NCI-H1092 treated with DMSO at 0.1 percent for 48 hours (cell line): Measurements from ENCODE around the gene FAM13B.
"Not testable (repeated sequence)": the region's sequence is repeated elsewhere in the genome, so short reads cannot be mapped to it uniquely, and the experiment has no call there.

Experiments
- DNase-seq: peaks from one replicate; lab custom pipeline; 2025; lab: John Stamatoyannopoulos, UW

The FAM13B gene

DNA sequence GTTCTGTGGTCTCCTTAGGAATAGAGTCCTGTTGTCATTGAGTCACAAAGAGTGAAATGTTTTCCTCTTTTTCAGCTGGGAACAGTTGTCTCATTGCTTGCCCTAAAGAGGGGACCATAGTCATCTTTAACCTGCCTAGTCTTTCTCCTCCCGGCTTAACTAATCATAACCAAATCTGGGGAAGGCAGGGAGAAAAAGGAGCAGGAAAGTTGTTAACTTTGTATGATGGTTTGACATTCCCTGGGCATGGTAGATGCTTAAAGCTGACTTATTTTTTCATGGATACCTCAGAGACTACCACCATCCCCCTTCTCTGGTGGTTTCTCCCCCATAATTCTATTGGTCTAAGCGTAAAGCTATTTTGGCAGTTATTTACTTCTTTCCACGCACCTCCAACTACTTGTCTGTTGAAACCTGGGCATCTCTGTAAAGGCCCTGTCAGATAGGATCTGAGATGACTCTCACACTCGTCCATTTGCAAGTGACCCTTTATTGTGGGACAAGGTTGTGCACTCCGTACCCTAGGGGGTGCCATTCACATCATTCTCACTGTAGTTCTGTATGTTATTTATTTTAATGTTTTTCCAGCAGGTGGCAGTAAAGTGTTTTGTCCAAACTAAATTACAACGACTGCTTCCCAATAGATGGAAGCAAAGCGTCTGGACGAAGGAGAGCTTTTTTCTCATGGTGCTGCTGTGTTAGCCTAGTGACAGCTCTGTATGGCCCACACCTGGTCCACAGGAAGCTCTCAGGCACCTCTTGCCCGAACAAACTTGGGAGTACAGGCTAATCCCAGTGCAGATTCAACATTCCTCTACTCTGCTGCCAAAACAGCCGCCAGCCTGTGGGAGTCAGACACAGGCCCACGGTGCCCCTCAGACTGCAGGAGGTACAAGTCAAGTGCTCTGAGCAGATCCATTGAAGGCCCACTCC lies 3.0 kb upstream of the FAM13B start:
- DNase-seq: peak; percentile 82

DNA sequence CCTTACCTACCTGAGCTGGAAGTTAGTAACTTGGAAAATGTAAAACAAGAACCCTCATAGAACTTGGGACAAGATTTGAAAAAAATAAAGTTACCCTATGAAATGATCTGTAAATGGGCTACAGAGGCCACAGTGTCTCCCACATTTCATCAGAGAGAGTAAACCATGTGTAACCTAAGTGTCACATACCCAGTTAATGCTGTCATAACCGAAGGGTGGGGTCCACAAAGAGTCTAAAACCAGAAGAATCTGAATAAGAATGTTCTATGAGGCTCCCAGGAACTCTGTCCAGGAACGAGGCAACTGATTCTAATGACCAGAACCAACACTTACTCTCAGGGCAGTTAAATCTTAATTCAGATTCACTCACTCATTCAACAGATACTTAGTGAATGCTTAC lies 1.0 kb upstream of the FAM13B start:
- no peak for DNase-seq

DNA sequence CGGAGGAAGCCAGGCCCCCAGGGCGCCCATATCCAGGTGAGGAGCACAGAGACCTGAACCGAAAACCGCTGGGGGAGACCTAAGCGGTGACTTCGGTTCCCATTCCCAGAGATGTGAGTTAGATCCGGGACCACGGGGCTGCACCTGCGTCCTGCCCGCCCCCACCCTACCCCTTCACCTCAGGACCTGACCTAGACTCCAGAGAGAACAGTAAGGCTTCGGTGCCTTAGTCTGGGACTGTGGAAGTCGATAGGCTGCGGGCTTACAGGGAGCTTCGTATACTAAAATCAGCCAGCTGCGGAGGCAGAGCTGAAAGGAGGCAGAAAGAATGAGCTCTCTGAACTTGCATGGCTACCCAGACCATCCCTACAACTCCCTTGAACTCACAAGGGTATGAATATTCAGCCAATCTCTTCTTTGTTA lies 518 bp upstream of the FAM13B start:
- DNase-seq: no peak

DNA sequence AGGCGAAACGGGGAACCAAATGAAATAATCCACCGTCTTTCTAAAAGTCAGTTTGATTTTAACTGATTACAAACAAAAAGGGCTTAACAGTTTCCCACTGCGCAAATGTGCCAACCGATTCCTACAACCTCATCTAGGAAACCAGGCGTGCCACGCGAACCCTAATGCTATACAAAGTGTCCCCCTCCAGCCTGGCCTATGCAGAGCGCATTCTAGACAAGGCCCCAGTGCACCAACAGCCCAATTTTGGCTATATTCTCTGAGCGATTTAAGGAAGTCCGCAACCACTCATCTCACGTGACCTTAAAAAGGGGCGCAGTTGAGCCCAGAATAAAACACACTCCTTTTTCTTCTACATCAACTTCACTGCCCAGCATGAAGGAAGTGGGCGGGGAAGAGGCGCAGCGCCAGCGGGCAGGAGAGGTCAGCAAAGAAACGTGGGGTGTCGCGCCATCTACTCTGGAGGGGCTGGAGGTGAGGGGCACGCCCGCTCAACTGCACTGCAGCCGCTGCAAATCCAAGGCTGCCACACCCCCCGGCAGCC lies 779 bp downstream of the FAM13B start:
- DNase-seq: no peak

DNA sequence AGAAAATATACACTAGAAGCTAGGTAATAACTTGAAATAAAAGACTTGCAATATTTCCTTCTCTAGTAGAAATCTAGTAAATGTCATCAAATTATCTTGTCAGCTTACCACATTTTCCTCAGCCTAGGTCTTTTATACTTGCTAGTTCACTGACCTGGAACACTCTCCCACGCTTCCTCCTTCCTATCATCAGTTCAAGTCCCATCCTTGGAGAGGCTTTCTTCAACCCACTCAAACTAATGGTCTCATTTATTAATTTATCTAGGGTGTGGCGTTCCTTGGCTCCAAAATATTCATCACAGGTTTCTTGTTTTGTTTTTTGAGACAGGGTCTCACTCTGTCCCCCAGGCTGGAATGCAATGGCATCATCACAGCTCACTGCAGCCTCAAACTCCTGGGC lies 2.9 kb downstream of the FAM13B start:
- no peak for DNase-seq

DNA sequence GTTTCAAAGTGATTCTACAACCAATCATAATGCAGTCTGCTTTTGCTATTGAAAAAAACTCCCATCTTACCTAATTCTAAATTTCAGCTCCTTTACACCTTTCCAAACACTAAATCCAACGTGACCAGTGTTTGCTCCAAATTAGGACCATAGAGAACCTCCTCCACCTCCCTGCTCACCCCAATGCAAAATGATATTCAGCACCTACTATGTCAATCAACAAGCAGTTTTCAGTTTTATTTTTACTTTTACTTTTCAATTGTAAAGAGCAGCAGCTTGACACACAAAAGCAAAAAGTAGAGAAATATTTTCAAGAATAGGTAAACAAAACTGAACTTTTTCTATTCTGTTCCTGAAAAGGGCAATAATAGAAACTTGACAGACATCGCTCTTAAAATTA lies 3.4 kb downstream of the FAM13B start:
- no peak for DNase-seq

DNA sequence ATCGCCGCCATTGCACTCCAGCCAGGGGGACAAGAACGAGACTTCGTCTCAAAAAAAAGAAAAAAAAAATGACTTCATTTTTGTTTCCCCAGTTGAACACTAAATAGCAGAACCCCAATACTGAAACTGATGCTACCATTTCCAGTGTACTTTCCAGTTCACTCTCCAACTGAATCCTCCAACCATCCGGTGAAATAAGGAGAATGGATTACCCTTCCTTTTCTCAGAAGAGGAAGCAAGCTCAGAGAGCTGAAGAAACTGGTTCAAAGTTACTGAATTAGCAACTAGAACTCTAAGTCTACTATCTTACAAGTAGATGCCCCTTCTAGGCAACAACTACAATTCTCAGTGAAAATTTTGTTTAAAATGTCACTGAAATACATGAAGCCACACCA lies 3.9 kb downstream of the FAM13B start:
- no peak for DNase-seq

DNA sequence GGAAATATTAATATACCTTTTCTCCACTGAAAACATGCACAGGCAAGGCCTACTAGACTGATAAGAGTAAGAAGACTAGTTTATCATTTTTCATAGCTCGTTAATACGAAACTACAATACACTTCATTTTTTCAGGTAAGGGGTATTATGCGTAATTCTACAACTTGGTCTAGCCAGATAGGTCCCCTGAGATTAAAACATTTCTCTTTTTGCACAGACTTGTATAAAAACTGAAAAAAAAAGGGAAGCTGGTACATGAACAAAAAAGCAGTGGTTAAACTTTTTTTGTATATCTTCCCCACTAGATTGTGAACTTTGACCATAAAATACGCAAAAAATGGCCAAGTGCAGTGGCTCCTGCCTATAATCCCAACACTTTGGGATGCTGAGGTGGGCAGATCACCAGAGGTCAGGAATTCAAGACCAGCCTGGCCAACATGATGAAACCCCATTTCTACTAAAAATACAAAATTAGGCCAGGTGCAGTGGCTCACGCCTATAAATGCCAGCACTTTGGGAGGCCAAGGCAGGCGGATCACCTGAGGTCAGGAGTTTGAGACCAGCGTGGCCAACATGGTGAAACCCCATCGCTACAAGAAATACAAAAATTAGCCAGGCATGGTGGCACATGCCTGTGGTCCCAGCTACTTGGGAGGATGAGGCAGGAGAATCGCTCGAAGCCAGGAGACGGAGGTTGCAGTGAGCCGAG lies 4.5 kb downstream of the FAM13B start:
- not testable (repeated sequence) for DNase-seq

DNA sequence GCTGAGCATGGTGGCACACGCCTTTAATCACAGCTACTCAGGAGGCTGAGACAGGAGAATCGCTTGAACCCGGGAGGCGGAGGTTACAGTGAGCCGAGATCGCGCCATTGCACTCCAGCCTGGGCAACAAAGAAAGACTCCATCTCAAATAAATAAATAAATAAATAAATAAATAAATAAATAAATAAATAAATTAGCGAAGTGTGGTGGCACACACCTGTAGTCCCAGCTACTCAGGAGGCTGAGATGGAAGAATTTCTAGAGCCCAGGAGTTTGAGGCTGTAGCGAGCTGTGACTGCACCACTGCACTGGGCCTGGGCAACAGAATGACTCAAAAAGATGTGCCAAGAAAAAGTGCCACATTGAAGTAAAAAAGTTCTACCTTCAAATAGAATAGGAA lies 6.1 kb downstream of the FAM13B start:
- not testable (repeated sequence) for DNase-seq

DNA sequence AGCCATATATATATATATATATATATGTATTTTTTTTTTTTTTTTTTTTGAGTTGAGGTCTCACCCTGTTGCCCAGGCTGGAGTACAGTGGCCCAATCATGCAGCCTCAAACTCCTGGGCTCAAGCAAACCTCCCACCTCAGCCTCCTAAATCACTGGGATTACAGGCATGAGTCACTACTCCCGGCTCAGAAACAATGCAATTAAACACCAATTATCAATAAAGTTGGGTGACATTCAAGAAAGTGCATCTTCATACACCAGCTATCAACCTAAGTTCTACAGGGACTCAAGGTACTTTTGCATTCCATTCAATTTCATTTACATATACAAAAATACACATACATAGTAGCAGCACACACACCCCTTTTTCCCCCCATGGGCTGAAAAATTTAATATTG lies 7.6 kb downstream of the FAM13B start:
- DNase-seq: no peak

DNA sequence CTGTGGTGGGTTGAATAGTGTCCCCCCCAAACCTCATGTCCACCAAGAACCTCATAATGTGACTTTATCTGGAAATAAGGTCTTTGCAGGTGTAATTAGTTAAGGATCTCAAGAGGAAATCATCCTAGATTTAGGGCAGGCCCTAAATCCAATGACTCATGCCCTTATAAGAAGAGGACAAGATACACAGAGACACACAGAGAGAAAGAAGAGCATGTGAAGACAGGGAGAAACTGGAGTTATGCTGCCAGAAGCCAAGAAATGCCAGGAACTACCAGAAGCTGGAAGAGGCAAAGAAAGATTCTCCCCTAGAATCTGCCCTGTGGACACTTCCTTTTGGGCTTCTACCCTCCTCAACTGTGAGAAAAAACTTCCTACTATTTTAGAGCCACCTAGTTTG lies 8.8 kb downstream of the FAM13B start:
- DNase-seq: no peak

DNA sequence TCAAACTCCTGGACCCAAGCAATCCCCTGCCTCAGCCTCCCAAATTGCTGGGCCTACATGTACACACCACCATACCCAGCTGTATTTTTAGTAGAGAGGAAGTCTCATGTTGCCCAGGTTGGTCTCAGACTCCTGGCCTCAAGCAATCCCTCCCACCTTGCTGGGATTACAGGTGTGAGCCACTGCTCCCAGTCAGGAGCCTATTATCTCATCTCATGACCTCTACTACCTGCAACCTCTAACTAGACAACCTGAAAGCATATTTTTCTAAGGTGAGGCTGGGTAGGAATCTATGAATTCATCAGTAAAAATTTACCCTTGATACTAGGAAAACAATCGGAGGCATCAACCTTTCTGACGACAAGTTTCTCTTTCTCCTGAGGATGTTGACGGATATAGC lies 10.0 kb downstream of the FAM13B start:
- no peak for DNase-seq

DNA sequence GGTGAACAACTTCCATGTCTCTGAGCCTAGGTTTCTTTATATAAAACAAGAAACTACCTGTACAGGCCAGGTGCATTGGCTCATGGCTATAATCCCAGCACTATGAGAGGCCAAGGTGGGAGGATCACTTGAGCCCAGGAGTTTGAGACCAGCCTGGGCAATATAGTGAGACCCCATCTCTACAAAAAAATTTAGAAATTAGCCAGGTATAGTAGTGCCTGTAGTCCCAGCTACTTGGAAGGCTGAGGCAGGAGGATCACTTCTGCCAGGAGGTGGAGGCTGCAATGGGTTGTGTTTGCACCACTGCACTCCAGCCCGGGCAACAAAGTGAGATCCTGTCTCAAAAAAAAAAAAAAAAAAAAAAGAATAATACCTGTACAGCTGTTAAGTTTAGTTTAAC lies 11.1 kb downstream of the FAM13B start:
- no peak for DNase-seq

DNA sequence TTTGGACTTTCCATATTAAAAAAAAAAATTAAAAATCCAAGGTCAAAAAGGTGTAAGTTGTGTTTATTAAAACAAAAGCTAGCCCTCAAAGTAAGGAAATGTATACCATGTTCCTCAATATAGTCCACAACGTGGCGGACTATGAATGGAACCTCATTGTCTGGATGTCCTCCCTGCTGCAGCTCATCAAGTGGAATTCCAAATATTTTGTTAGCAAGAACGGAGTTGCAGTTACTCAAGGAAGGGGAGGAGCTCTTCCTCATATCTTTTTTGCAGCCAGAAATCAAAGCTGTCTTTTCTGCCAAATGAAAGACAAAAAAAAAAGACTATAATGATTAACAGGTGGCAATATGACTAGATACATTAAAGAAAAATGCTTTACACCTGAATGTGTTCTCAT lies 14.0 kb downstream of the FAM13B start:
- no peak for DNase-seq

DNA sequence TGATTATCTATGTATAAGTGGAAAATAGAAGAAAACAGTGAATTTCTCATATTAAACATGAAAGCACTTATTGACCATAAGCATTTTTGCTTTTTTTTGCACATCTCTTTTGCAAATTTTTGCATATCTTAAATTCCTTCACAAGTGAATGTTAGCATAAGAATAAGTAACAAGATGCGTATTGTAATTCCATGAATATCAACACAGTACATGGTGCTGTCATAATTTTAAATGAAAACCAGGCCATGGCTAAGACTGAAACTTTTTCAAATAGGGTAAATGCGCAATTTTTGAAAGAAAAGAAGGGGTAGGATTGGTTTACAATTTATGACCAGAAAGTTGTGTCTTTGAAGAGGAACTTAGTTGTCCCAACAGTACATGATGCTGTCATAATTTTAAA lies 17.0 kb downstream of the FAM13B start:
- DNase-seq: no peak

DNA sequence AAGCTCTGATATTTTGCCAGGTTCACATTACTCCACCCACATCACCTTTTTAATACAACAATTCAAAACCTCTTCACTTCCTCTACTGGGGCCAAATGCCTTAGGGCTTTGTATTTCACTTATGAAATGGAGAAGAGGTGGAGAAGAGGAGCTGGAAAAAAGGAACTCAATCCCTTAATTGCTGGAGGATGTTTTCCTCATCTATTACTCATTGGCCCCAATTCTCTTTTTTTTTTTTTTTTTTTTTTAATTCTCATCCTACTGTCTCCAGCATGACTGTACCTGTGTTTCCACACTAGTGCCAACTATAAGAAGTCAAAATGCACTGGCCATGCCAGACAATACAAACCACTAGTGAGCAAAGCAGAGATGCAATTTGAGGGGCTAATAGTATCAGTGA lies 20.9 kb downstream of the FAM13B start:
- no peak for DNase-seq

DNA sequence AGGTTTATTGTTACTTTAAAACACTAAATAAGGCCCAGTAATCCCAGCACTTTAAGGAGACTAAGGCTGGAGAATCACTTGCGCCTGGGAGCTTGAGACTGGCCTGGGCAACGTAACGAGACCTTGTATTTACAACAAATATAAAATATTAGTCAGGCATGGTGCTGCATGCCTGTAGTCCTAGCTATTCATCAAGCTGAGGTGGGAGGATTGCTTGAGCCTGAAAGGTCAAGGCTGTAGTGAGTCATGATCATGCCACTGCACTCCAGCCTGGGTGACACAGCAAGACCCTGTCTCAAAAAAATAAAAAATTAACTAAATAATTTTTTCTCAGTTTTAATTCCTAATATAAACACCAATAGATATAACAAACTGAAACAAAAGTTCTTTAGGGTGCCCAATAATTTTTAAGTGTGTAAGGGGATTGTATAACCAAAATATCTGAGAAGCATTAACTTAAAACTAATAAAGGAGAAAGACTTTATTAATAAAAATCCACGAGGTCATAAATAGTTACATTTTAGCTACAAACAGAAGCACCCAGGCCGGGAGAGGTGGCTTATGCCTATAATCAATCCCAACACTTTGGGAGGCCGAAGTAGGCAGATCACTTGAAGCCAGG lies 32.7 kb downstream of the FAM13B start:
- no peak for DNase-seq

DNA sequence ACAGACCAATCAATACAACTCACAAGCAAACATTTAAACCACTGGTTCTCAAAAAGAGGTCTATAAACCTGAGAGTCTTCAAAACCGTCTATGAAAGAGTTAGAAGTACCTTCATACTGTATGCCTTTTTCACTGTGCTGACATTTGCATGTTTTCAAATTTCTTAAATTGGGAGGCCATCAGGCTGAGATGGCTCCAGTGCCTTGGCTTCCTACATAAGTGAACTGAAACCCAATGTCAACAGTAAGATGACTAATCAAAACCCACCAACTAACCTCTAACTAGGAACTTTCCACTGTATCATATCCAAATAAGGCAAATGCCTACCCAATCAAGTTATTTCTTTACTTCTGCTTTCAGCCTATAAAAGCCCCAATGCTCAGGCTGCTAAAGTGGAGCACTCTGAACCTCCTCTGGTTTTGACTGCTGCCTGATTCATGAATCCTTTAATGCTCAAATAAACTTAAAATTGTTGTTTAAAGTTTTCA lies 35.1 kb downstream of the FAM13B start:
- no peak for DNase-seq

DNA sequence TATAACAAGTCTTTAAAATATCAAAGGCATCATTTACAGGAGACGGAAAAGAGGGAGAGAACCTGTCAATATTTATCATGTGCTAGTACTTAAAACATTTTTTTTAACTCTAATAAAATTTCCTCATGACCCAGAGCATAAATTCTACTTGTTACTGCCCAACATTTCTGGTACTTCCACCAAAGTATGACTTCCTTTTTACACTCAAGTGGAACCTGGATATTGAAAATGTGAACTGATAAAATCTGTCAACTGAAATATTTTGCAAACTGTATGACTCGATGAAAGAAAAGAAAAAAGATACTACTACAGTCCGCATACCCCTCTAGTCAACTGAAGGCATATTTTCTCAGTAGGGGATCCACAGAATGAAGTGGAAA lies 37.1 kb downstream of the FAM13B start:
- no peak for DNase-seq

DNA sequence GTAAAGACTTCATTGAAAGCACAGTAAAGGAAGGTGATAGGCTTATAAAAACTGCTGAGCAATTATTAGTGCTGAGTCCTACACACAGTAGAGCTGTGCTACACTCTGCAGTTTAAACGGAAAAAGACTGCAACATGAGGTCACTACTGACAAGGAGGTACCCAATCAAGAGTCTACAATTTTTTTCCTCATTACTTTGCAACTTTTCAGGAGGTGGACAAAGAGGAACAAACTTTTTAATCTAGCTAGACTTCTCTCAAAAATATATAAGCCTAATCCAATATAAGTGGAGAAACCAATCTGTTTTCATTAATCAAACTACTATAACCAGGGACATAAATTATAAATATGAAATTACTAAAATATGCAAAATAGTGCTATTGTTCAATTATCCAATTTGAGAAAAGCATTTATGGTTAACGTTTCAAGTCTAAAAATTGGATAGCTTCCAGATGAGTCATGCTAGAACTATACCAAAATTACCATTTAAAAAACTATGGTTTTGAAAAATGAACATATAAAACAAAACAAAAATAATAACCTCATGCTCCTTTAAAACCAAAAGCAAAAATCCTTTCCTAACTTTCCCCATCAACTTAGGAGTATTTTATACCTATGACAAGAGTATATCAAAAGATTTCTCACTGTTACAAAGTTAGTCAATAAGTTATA lies 37.7 kb downstream of the FAM13B start:
- no peak for DNase-seq

DNA sequence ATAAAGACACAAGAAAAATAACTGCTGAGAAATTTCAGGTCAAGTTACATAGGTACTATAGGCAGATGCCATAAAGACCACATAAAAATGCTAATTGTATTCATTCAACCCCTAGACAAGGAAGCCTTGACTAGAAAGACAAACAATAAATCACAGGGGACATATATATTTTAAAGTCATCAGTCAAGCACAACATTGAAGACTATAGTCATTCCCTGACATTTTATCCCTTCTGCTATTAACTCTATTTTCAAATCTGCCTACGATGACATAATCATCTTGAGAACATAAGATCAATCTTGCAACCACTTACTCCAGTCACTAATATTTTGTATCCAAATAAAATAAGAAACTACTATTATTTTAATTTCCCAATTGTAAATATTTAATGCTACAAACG lies 38.3 kb downstream of the FAM13B start:
- DNase-seq: no peak

DNA sequence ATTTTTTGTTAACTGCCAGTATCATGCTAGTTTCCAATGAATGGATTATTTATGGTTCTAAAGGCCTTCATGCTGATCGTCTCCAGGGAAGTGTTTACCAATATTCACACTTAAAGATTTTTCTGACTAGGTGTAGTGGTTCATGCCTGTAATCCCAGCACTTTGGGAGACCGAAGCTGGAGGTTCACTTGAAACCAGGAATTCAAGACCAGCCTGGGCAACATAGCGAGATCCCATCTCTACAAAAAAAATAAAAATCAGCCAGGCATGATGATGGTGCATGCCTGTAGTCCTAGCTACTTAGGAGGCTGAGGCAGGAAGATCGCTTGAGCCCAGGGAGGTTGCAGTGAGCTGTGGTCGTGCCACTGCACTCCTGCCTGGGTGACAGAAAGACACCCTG lies 43.5 kb downstream of the FAM13B start:
- no peak for DNase-seq
